Heart right ventricle (tissue), 16 donors: Measurements from ENCODE around the gene LDLRAD4. TPM values are rescaled to one million over a fixed set of nuclear protein-coding genes. Genes with fewer than 3 reads are reported as not detected.

Experiments
- ATAC-seq, 8 donors: fragments of 200-7000 bp; cut with Tn5 transposase; one replicate each; pipeline ENCODE4 v1.9.1; 2020; ENCODE audit warnings: mild to moderate bottlenecking in 8 of 8, moderate library complexity in 8 of 8, moderate number of reproducible peaks in 1 of 8
- DNase-seq, 2 donors: peaks; one replicate each; pipeline ENCODE4 v3.0.0-alpha.2; 2020
- H3K27ac ChIP-seq, 10 donors: fragments of 200-600 bp; sonication (generic) in 2 of 10; one replicate each; pipeline versions ENCODE4 v1.5.0 to v1.8.0; 2020 to 2022; ENCODE audit warnings: mild to moderate bottlenecking in 3 of 10
- H3K27me3 ChIP-seq, 7 donors: fragments of 200-600 bp; one replicate each; pipeline ENCODE4 v1.8.0; 2021 to 2022; ENCODE audit warnings: mild to moderate bottlenecking in 2 of 7
- H3K36me3 ChIP-seq, 9 donors: fragments of 200-600 bp; sonication (generic) in 1 of 9; one replicate each; pipeline versions ENCODE4 v1.5.0 to v1.8.0; 2020 to 2022; ENCODE audit warnings: mild to moderate bottlenecking in 2 of 9
- H3K4me1 ChIP-seq, 9 donors: fragments of 200-600 bp; sonication (generic) in 1 of 9; one replicate each; pipeline versions ENCODE4 v1.5.0 to v1.8.0; 2020 to 2022; ENCODE audit warnings: mild to moderate bottlenecking in 4 of 9
- H3K4me3 ChIP-seq, 10 donors: fragments of 200-600 bp; sonication (generic) in 2 of 10; one replicate each; pipeline versions ENCODE4 v1.5.0 to v1.8.0; 2020 to 2022; ENCODE audit warnings: mild to moderate bottlenecking in 7 of 10, moderate library complexity in 2 of 10
- H3K9me3 ChIP-seq, 11 donors: fragments of 200-600 bp in 10 of 11; sonication (generic) in 2 of 11; one replicate each; pipeline versions ENCODE4 v1.5.0 to v1.8.0; 2013 to 2022; ENCODE audit warnings: mild to moderate bottlenecking in 2 of 11, control low read depth in 1 of 11, moderate library complexity in 1 of 11
- CTCF ChIP-seq, 9 donors: fragments of 200-600 bp; sonication (generic) in 2 of 9; IDR thresholded peaks; one replicate each; pipeline versions ENCODE4 v1.5.0 to v1.8.0; 2021 to 2022; ENCODE audit warnings: antibody characterized with exemption in 9 of 9, mild to moderate bottlenecking in 5 of 9, moderate library complexity in 1 of 9
- WGBS, 2 donors: extraction: QIAGEN DNeasy Blood & Tissue Kit; methylation state at CpG; one replicate each; pipeline ENCODE4 v1.1.7; 2013; ENCODE audit warnings: inconsistent platforms in 1 of 2; 5-methylcytosine and 5-hydroxymethylcytosine counted together
- intact Hi-C, 10 donors: fragments of 100-400 bp; cut with DNase I; formaldehyde crosslinking; loops; one replicate each; pipeline versions ENCODE4 v1.11.1 to v1.14.2; 2022
- polyA plus RNA-seq, 2 donors: library from polyadenylated mRNA; stranded (reverse); fragments of 200-250 nt; gene quantifications; one replicate each; pipeline ENCODE4 v1.2.3, GENCODE V29; 2013
- total RNA-seq, 10 donors: library from RNA; stranded (reverse); fragmentation: NEBNext Ultra II Directional in 3 of 10; extraction: Animal tissue kit (Norgen Biotek cat#: 25700) in 3 of 10; gene quantifications; one replicate each; pipeline versions ENCODE4 v1.2.1 to v1.2.4, GENCODE V29; 2021 to 2023
- donor health status: Arrhythmogenic right ventricular cardiomyopathy.
- donor health status: ischemic (EF 13 %, LVEDD 7.1; RV severe dilation, severe dysfunction).
- donor health status: healthy with polysubstance abuse.
- donor health status: DM: no; HTN: yes; CAD: no.
- donor health status: DM: no; HTN: no; CAD: no.
- donor health status: ischemic (EF 25% LVEDD 6.9; RV normal size, moderate dysfunction).
- donor health status: ischemic (EF 25% LVEDD 5.7; RV mildly dilated, moderate dysfunction).
- donor health status: healthy.
- donor health status: DM: yes; HTN: yes; CAD: no.
- donor health status: Ischemic cardiomyopathy.
- donor health status: ischemic (EF 35%, LVEDD 5.7; RV mildly dilated, moderate dysfunction).
- donor health status: nonischemic (EF 11% LVEDD 7.7; RV severe dilation, severe dysfunction).
- donor health status: DM: yes; HTN: yes; CAD: no.
- donor health status: PGD.
- donor health status: ischemic (EF 29% LVEDD 5.4; RV normal size, mild dysfunction).
- donor health status: nonischemic (EF 23%, LVEDD 6.1; RV moderate dilation, normal function).

The LDLRAD4 gene
- total and polyA plus RNA-seq, 12 donors, result 5.4 to 74.6 (median 34.6) TPM

- Histone ChIP-seq H3K27me3 (no peaks in the 10 kb centered on the region), H3K9me3 (no peaks in the 10 kb centered on the region), H3K27ac (no peak overlapping the region), H3K4me1 (peaks cover 2 to 47% (median 26%) of the 10 kb centered on the region in 9 donors), H3K4me3 (no peak overlapping the region), H3K36me3 (no peaks in the 10 kb centered on the region)
- intact Hi-C loops, result no loop called here
- ATAC-seq (no peak), DNase-seq (no peak)
- WGBS, 2 donors, result 90% methylated on average over 7 of the region's 7 CpGs
- TF ChIP-seq CTCF (IDR thresholded peaks at IDR 0.05), result no peak
Observed at GRCh38 chr18:13537022-13537780, 318.6 kb downstream of the LDLRAD4 start.

GRCh38 chr18:13538630-13539029, 320.1 kb downstream of the LDLRAD4 start:
- intact Hi-C loops, result no loop called here
- Histone ChIP-seq H3K36me3 (no peaks in the 10 kb centered on the region), H3K9me3 (no peaks in the 10 kb centered on the region), H3K27ac (peak overlapping the region in 6 of 10 donors; percentile 15 to 44 (median 33)), H3K4me1 (peaks cover 6 to 50% (median 34%) of the 10 kb centered on the region in 9 donors), H3K4me3 (no peak overlapping the region), H3K27me3 (no peaks in the 10 kb centered on the region)
- no peak for TF ChIP-seq CTCF (IDR thresholded peaks at IDR 0.05)
- ATAC-seq, result peak in 1 of 8 donors; percentile 45
- no peak for DNase-seq
- 71 to 81% methylated on average over 2 of the region's 2 CpGs for WGBS, 2 donors

- intact Hi-C loops, result no loop called here
- ATAC-seq (peak in 6 of 8 donors; percentile 16 to 86 (median 61)), DNase-seq (no peak)
- TF ChIP-seq CTCF (IDR thresholded peaks at IDR 0.05), result no peak
- no peaks in the 10 kb centered on the region for H3K36me3 ChIP-seq
- peak overlapping the region in 7 of 10 donors; percentile 14 to 44 (median 31) for H3K27ac ChIP-seq
- no peak overlapping the region for H3K4me3 ChIP-seq
- H3K9me3 ChIP-seq, result no peaks in the 10 kb centered on the region
- WGBS, 2 donors, result 29 to 47% methylated on average over 6 of the region's 6 CpGs
- peaks cover 8 to 54% (median 38%) of the 10 kb centered on the region in 9 donors for H3K4me1 ChIP-seq
- H3K27me3 ChIP-seq, result no peaks in the 10 kb centered on the region
Observed at GRCh38 chr18:13539050-13539449, 320.5 kb downstream of the LDLRAD4 start.

GRCh38 chr18:13539843-13540476, 321.4 kb downstream of the LDLRAD4 start:
- H3K27me3 ChIP-seq, result no peaks in the 10 kb centered on the region
- ATAC-seq (no peak), DNase-seq (no peak)
- H3K36me3 ChIP-seq, result no peaks in the 10 kb centered on the region
- no peak overlapping the region for H3K27ac ChIP-seq
- TF ChIP-seq CTCF (IDR thresholded peaks at IDR 0.05), result no peak
- H3K4me3 ChIP-seq, result no peak overlapping the region
- peaks cover 8 to 57% (median 38%) of the 10 kb centered on the region in 9 donors for H3K4me1 ChIP-seq
- intact Hi-C loops, result no loop called here
- 85 to 87% methylated on average over 4 of the region's 4 CpGs for WGBS, 2 donors
- no peaks in the 10 kb centered on the region for H3K9me3 ChIP-seq
